Measurements from ENCODE around the gene WDR20.
"Not testable (repeated sequence)": the region's sequence is repeated elsewhere in the genome, so short reads cannot be mapped to it uniquely, and the experiment has no call there.

DNA sequence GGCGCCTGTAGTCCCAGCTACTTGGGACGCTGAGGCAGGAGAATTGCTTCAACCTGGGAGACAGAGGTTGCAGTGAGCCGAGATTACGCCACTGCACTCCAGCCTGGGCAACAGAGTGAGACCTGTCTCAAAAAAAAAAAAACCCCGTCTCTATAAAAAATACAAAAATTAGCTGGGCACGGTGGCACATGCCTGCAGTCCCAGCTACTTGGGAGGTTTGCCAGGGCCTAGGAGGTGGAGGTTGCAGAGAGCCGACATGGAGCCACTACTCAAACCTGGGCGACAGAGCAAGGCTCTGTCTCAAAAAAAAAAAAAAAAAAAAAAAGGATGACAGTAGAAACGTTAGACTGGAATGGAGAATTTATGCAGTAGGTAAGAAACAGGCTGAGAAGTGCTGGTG is 5.7 kb upstream of the WDR20 start:
- not testable (repeated sequence) for TF ChIP-seq CTCF (IDR thresholded peaks at IDR 0.05); ZFX (IDR thresholded peaks at IDR 0.05; ENCODE audit: borderline replicate concordance)
